BJ (cell line): Measurements from ENCODE around the gene MRPL32. TPM values are rescaled to one million over a fixed set of nuclear protein-coding genes. Genes with fewer than 3 reads are reported as not detected.
A peak's percentile ranks its signal among the peaks of the same experiment; 100 is the strongest.

Experiments
- CTCF ChIA-PET: fragments of 350-600 bp; formaldehyde crosslinking; extraction: SDS; loops from one replicate; lab custom pipeline; 2021; ENCODE audit warnings: antibody characterized with exemption, inconsistent platforms; lab: Yijun Ruan, JAX
- POLR2A ChIA-PET: fragments of 300-600 bp; sonication (Branson Sonifier 250); formaldehyde crosslinking; extraction: SDS; loops from one replicate; lab custom pipeline; 2021; ENCODE audit warnings: antibody characterized with exemption; lab: Charles Lee
- DNase-seq: peaks from one replicate; pipeline ENCODE4 v3.0.0-alpha.2; 2011; ENCODE audit warnings: low read depth
- H3K27me3 ChIP-seq: 2 replicates; pipeline ENCODE4 v1.6.0; 2011; ENCODE audit warnings: low read length; ENCODE audit not compliant: control insufficient read depth, insufficient read depth
- H3K36me3 ChIP-seq: 2 replicates; pipeline ENCODE4 v1.5.1; 2011; ENCODE audit warnings: low read length; ENCODE audit not compliant: control insufficient read depth, insufficient read depth
- H3K4me3 ChIP-seq: 2 replicates; pipeline ENCODE4 v1.5.1; 2011; ENCODE audit warnings: low read depth, mild to moderate bottlenecking, control low read depth, low read length
- polyA plus RNA-seq: library from polyadenylated mRNA; depleted of rRNA; stranded (reverse); fragments of >200 nt; gene quantifications from 2 replicates; pipeline ENCODE4 v1.2.3, GENCODE V29; 2011
- TF ChIP-seq, protein P1 (sequence below): IDR thresholded peaks from 2 replicates; pipeline ENCODE4 v1.5.1; 2011; ENCODE audit warnings: low read depth, mild to moderate bottlenecking, control low read depth, inconsistent platforms, low read length, moderate library complexity; ENCODE audit not compliant: insufficient read depth

Gene MRPL32
- polyA plus RNA-seq, 1 experiment = 35.6 TPM

DNA sequence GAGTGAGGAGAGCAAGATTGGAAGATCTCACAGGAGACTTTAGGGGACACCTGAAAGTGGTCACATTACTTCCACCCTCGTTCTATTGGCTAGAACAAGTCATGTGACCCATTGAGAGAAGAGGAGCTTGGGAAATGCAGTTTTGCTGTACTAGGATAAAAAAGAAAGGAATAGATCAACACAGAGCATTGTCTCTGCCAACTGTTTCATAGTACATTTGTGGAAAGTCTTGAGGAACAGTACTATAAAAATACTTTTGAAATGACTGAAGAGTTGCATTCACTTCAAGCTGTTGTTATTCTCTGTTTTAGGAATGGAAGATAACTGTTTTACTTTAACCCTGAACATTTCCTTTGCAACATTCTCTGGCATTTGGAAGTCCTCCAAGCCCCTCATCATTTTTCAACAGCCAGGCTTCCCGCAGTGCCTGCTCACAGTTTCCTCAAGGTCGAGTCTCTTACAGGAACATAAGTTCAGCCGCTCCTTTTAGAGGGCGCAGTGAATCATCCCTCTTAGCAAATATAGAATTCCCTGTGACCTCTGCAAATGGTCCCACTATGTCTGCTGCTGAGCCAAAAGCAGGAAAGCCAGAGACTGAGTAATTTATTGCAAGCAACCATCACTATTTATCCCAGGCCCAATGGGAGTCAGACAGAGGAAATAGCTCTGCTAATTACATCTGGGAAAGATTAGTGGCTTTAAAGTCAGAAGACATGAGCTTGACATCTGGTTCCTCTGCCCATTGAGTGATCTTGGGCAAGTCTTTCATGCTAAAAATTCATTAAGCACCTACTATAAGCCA is 40.7 kb downstream of the MRPL32 start:
- Histone ChIP-seq H3K36me3 (no peaks in the 10 kb centered on the region), H3K4me3 (no peak overlapping the region), H3K27me3 (no peaks in the 10 kb centered on the region)
- POLR2A ChIA-PET = interaction anchor here (0.6 kb wide), 1 partner anchor 41 kb away, joined by 3 read pairs; the partner anchor contains the start of gene PSMA2
- peak; percentile 100 for DNase-seq
- TF ChIP-seq, protein P1, sequence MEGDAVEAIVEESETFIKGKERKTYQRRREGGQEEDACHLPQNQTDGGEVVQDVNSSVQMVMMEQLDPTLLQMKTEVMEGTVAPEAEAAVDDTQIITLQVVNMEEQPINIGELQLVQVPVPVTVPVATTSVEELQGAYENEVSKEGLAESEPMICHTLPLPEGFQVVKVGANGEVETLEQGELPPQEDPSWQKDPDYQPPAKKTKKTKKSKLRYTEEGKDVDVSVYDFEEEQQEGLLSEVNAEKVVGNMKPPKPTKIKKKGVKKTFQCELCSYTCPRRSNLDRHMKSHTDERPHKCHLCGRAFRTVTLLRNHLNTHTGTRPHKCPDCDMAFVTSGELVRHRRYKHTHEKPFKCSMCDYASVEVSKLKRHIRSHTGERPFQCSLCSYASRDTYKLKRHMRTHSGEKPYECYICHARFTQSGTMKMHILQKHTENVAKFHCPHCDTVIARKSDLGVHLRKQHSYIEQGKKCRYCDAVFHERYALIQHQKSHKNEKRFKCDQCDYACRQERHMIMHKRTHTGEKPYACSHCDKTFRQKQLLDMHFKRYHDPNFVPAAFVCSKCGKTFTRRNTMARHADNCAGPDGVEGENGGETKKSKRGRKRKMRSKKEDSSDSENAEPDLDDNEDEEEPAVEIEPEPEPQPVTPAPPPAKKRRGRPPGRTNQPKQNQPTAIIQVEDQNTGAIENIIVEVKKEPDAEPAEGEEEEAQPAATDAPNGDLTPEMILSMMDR = no peak
- CTCF ChIA-PET = interaction anchor here (1.1 to 1.8 kb wide), 4 partner anchors 10 to 289 kb away, joined by 3 to 5 read pairs (median 4); no protein-coding TSS in a partner anchor

DNA sequence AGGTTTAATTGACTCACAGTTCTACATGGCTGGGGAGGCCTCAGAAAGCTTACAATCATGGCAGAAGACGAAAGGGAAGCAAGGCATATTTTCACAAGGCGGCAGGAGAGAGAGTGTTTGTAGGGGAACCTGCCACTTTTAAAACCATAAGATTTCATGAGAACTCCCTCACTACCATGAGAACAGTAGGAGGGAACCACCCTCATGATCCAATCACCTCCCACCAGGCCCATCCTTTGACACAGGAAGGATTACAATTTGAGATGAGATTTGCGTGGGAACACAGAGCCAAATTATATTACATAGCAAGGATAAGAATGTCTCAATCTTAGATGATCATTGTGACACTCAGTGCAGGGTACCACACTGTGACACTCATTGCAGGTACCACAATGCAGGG is 44.2 kb downstream of the MRPL32 start:
- CTCF ChIA-PET = interaction anchor here (1.1 kb wide), 1 partner anchor 17 kb away, joined by 3 read pairs; no protein-coding TSS in a partner anchor
- TF ChIP-seq, protein P1 = no peak
- no peak for DNase-seq
- Histone ChIP-seq H3K36me3 (no peaks in the 10 kb centered on the region), H3K27me3 (no peaks in the 10 kb centered on the region), H3K4me3 (no peak overlapping the region)
- POLR2A ChIA-PET = no interaction called here

DNA sequence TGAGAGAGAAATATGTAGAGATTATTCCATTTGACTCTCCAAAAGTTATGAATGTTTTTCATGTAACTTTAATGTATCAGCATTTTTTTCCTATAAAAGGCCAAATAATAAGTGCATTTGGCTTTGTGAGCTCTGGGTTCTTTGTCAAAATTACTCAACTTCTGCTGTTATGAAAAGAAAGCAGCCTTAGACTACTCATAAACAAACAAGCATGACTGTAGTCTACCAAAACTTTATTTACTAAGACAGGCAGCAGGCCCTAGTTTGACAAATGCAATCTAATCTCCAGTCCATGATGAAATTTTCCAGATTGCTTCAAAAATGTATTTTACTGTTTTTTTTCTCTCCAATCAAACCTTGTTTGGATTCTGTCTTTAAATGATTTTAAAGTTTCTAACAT is 46.3 kb downstream of the MRPL32 start:
- TF ChIP-seq, protein P1 = no peak
- Histone ChIP-seq H3K36me3 (no peaks in the 10 kb centered on the region), H3K27me3 (no peaks in the 10 kb centered on the region), H3K4me3 (no peak overlapping the region)
- no peak for DNase-seq
- POLR2A ChIA-PET = no interaction called here
- CTCF ChIA-PET = interaction anchor here (1.9 kb wide), 1 partner anchor 9 kb away, joined by 5 read pairs; no protein-coding TSS in a partner anchor

DNA sequence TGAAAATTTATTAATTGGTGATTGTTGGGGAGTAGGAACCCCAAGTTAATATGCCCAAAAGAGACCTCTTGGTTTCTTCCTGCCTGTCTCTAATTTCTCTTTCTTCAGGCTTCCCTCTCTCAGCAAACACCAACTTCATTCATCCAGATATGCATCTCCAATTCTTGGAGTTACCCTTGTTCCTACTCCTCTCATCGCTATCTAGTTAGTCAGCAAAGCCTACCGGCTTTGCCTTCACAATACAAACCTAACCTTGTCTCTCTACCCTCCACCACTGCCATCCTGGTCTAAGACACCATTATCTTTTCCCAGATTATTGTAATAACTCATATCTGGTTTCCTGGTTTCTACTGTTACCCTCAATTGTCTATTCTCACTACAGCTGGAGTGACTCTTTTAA is 47.9 kb downstream of the MRPL32 start:
- Histone ChIP-seq H3K4me3 (no peak overlapping the region), H3K27me3 (no peaks in the 10 kb centered on the region), H3K36me3 (no peaks in the 10 kb centered on the region)
- DNase-seq = no peak
- ChIA-PET CTCF (no interaction called here), POLR2A (no interaction called here)
- TF ChIP-seq, protein P1 = no peak

DNA sequence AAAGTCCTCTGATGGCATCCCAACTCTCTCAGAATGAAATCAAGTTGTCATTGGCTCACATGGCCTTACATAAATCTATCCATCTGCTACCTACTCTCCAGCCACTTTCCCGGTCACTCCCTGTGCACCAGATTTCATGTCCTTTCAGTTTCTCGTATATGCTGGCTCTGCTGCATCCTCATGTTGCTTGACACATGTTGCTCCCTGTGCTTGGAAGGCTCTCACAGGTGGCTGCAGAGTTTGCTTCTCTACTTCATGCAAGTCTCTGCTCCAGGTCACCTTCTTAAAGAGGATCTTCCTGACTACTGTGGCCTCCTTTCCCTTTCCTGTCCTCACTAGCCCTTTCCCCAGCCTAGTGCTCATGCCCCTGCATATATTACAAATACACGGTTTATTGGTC is 48.3 kb downstream of the MRPL32 start:
- ChIA-PET POLR2A (no interaction called here), CTCF (no interaction called here)
- no peaks in the 10 kb centered on the region for H3K36me3 ChIP-seq
- no peaks in the 10 kb centered on the region for H3K27me3 ChIP-seq
- TF ChIP-seq, protein P1 = no peak
- no peak overlapping the region for H3K4me3 ChIP-seq
- no peak for DNase-seq
